Dermis lymphatic vessel endothelial cell (primary cell): ENCODE measurements around the gene PRR18. TPM values are rescaled to one million over a fixed set of nuclear protein-coding genes. Genes with fewer than 3 reads are reported as not detected.

Experiments used
- total RNA-seq: library from RNA; depleted of rRNA; stranded (reverse); fragments of >200 nt; gene quantifications from 2 replicates; pipeline ENCODE4 v1.2.1, GENCODE V29; 2014

Gene PRR18, protein sequence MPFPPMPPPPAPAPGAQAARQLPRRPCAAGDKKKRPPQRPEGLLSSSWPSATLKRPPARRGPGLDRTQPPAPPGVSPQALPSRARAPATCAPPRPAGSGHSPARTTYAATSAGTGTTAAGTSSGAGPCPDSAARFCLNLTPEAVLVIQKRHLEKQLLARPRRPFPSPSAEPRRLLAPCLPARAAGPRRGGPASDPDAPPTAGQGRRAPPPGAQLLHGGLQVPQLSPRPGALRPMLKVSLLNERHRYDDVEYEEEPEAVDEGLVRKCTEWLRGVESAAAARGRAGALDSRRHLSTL
- total RNA-seq = not detected in 2 replicates

DNA sequence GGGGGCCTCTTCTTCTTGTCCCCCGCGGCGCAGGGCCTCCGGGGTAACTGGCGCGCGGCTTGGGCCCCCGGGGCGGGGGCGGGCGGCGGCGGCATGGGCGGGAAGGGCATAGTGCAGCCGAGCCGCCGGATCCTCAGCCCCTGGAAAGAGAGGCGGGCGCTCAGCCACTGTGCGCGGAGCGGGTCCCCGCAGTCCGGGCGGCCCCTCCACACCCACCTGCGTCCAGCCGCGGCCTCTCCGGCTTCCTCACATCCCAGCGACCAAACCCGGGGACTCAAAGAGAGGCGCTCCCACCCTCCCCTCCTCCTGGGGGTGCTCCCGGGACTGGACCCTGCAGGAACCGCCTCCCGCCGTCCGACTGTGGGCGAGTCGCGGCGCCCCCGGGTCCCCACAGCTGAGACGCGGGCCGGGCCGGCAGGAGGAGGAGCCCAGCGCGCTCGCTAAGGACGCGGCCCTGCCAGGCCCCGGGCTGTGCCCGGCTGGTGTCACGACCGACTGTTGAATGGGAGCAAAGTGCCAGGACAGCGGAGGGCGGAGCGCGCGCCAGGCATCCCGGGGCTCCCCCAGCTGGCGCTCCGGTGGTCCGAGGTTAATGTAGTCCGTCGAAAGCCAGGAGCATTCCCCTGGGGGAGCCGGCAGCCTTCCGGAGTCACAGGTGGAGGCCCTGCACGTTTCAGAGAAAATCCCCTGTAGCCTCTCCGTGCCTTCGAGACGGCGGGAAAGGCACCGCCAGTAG, at the start of gene PRR18:
Gene PRR18 (minus strand): TSS at position 360 of the 736 bp plus-strand sequence. CDS start 250 bp downstream, at position 110.

GRCh38 chr6:166342349-166343149, 34.4 kb upstream of the PRR18 start, which contains the start of gene SFT2D1:
Gene SFT2D1 (minus strand): TSS chr6:166342545. CDS start chr6:166342481, 64 bp downstream.

Other genes starting within 250 kb of the PRR18 start
- gene TBXT, start 140.5 kb downstream of the PRR18 start, total RNA-seq = not detected in 2 replicates
- gene SFT2D1, start 34.2 kb upstream of the PRR18 start, total RNA-seq = 22.1 and 26.2 TPM in 2 replicates
- gene MPC1, start 74.5 kb upstream of the PRR18 start, total RNA-seq = 19.1 and 27.2 TPM in 2 replicates